ENCODE data around the gene WWC2. TPM values are rescaled to one million over a fixed set of nuclear protein-coding genes. Genes with fewer than 3 reads are reported as not detected.

WWC2 gene
- total RNA-seq, 1 experiment from 2014 or later = 126 TPM

- TF ChIP-seq, protein P1, sequence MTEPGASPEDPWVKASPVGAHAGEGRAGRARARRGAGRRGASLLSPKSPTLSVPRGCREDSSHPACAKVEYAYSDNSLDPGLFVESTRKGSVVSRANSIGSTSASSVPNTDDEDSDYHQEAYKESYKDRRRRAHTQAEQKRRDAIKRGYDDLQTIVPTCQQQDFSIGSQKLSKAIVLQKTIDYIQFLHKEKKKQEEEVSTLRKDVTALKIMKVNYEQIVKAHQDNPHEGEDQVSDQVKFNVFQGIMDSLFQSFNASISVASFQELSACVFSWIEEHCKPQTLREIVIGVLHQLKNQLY (CRISPR knock-in tag; IDR thresholded peaks at IDR 0.05) = peak; percentile 25; the same call in 1 of the 2 replicates
- TF ChIP-seq, protein P2, sequence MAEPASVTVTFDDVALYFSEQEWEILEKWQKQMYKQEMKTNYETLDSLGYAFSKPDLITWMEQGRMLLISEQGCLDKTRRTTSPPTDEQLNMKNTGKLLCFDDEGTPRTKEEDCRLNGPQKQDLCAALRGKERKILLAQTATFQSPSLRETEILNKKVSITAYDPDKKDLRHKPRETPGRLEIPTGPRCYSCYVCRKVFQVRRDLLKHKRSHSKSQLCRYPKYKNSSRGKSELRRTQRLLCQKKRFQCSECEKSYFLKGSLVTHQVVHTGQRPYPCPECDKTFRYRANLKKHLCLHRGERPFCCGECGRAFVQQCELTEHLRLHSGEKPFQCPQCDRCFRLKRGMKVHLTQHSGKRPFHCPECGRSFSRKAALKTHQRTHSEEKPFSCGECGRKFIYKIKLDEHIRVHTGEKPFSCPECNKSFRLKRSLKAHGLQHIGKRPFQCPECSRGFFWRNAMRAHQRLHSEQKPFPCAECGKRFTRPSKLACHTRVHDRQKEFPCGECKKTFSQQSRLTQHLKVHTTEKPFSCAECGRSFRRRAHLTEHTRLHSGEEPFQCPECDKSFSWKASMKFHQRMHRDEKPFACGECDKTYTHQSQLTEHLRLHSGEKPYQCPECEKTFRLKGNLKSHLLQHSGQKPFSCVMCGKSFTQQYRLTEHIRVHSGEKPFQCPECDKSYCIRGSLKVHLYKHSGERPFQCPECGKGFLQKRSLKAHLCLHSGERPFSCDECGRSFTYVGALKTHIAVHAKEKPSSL (CRISPR knock-in tag; conservative IDR thresholded peaks at IDR 0.05) = no peak
- TF ChIP-seq NFYB (CRISPR knock-in tag; conservative IDR thresholded peaks at IDR 0.05; ENCODE audit: low read depth) = no peak
- TF ChIP-seq, protein P3, sequence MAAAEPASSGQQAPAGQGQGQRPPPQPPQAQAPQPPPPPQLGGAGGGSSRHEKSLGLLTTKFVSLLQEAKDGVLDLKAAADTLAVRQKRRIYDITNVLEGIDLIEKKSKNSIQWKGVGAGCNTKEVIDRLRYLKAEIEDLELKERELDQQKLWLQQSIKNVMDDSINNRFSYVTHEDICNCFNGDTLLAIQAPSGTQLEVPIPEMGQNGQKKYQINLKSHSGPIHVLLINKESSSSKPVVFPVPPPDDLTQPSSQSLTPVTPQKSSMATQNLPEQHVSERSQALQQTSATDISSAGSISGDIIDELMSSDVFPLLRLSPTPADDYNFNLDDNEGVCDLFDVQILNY (CRISPR knock-in tag; IDR thresholded peaks at IDR 0.05) = 0 out of 2 replicates have a peak, but pooled peaks have one; percentile 26
- TF ChIP-seq NR1H2 (CRISPR knock-in tag; IDR thresholded peaks at IDR 0.05) = no peak
- peak; percentile 56; the same call in 1 of the 2 replicates for TF ChIP-seq SMAD3 (CRISPR knock-in tag; IDR thresholded peaks at IDR 0.05; ENCODE audit: borderline replicate concordance)
- no peak for TF ChIP-seq ZNF138 (CRISPR knock-in tag; conservative IDR thresholded peaks at IDR 0.05)
- TF ChIP-seq, protein P4, sequence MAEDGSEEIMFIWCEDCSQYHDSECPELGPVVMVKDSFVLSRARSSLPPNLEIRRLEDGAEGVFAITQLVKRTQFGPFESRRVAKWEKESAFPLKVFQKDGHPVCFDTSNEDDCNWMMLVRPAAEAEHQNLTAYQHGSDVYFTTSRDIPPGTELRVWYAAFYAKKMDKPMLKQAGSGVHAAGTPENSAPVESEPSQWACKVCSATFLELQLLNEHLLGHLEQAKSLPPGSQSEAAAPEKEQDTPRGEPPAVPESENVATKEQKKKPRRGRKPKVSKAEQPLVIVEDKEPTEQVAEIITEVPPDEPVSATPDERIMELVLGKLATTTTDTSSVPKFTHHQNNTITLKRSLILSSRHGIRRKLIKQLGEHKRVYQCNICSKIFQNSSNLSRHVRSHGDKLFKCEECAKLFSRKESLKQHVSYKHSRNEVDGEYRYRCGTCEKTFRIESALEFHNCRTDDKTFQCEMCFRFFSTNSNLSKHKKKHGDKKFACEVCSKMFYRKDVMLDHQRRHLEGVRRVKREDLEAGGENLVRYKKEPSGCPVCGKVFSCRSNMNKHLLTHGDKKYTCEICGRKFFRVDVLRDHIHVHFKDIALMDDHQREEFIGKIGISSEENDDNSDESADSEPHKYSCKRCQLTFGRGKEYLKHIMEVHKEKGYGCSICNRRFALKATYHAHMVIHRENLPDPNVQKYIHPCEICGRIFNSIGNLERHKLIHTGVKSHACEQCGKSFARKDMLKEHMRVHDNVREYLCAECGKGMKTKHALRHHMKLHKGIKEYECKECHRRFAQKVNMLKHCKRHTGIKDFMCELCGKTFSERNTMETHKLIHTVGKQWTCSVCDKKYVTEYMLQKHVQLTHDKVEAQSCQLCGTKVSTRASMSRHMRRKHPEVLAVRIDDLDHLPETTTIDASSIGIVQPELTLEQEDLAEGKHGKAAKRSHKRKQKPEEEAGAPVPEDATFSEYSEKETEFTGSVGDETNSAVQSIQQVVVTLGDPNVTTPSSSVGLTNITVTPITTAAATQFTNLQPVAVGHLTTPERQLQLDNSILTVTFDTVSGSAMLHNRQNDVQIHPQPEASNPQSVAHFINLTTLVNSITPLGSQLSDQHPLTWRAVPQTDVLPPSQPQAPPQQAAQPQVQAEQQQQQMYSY (CRISPR knock-in tag; IDR thresholded peaks at IDR 0.05) = no peak
- TF ChIP-seq E2F1 (CRISPR knock-in tag; IDR thresholded peaks at IDR 0.05) = no peak
- peak; percentile 69; the same call in 1 of the 2 replicates for TF ChIP-seq FOXP4 (CRISPR knock-in tag; IDR thresholded peaks at IDR 0.05)
- TF ChIP-seq JUN (CRISPR knock-in tag; IDR thresholded peaks at IDR 0.05) = peak; percentile 71; the same call in 1 of the 2 replicates
- TF ChIP-seq ZNF219 (CRISPR knock-in tag; IDR thresholded peaks at IDR 0.05; ENCODE audit: borderline replicate concordance) = no peak
- no peak for TF ChIP-seq MXD4 (CRISPR knock-in tag; IDR thresholded peaks at IDR 0.05; ENCODE audit: borderline replicate concordance)
- TF ChIP-seq, protein P5, sequence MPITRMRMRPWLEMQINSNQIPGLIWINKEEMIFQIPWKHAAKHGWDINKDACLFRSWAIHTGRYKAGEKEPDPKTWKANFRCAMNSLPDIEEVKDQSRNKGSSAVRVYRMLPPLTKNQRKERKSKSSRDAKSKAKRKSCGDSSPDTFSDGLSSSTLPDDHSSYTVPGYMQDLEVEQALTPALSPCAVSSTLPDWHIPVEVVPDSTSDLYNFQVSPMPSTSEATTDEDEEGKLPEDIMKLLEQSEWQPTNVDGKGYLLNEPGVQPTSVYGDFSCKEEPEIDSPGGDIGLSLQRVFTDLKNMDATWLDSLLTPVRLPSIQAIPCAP (CRISPR knock-in tag; IDR thresholded peaks at IDR 0.05) = no peak
- TF ChIP-seq ZNF232 (CRISPR knock-in tag; IDR thresholded peaks at IDR 0.05) = no peak
- no peak for TF ChIP-seq NFATC4 (CRISPR knock-in tag; IDR thresholded peaks at IDR 0.05)
- no peak for TF ChIP-seq CREM (CRISPR knock-in tag; IDR thresholded peaks at IDR 0.05)
- TF ChIP-seq ZNF423 (CRISPR knock-in tag; IDR thresholded peaks at IDR 0.05) = no peak
- TF ChIP-seq ATF2 (CRISPR knock-in tag; IDR thresholded peaks at IDR 0.05; ENCODE audit: borderline replicate concordance, low read depth) = no peak
- no peak for TF ChIP-seq IRF2 (CRISPR knock-in tag; IDR thresholded peaks at IDR 0.05; ENCODE audit: borderline replicate concordance, low read depth)
- no peak for TF ChIP-seq RELA (CRISPR knock-in tag; IDR thresholded peaks at IDR 0.05; ENCODE audit: borderline replicate concordance)
- peak; percentile 58 for TF ChIP-seq ETV6 (CRISPR knock-in tag; IDR thresholded peaks at IDR 0.05)
- TF ChIP-seq ATF6 (CRISPR knock-in tag; IDR thresholded peaks at IDR 0.05) = no peak
These were observed 660 bp downstream of the WWC2 start (continued) for GRCh38 chr4:183099537-183100297.
